H1 (cell line): ENCODE measurements around the gene DCLRE1B. TPM values are rescaled to one million over a fixed set of nuclear protein-coding genes. Genes with fewer than 3 reads are reported as not detected.

ENCODE experiments used
- BACH1 ChIP-seq: IDR thresholded peaks from 2 replicates; pipeline ENCODE4 v1.6.1; 2012; ENCODE audit warnings: low read length, improper control_type of control experiment
- BRCA1 ChIP-seq: IDR thresholded peaks from 2 replicates; pipeline ENCODE4 v1.6.1; 2012; ENCODE audit warnings: low read depth, low read length, improper control_type of control experiment
- CBX8 ChIP-seq: fragments of 300-800, 300-1000 bp; sonication (generic); IDR thresholded peaks from 2 replicates; pipeline ENCODE4 v1.7.1; 2016; ENCODE audit warnings: low read depth, low read length, borderline replicate concordance
- CEBPB ChIP-seq: IDR thresholded peaks from 2 replicates; pipeline ENCODE4 v1.6.1; 2012; ENCODE audit warnings: low read depth, low read length
- CREB1 ChIP-seq: IDR thresholded peaks from 2 replicates; pipeline ENCODE4 v1.6.1; 2012; ENCODE audit warnings: inconsistent platforms
- FOSL1 ChIP-seq: IDR thresholded peaks from 2 replicates; pipeline ENCODE4 v1.6.1; 2011; ENCODE audit warnings: mild to moderate bottlenecking, low read depth, low read length, moderate library complexity; ENCODE audit not compliant: insufficient read depth
- GABPA ChIP-seq: IDR thresholded peaks from 2 replicates; pipeline ENCODE4 v1.6.1; 2011; ENCODE audit warnings: mild to moderate bottlenecking, low read length, moderate library complexity, borderline replicate concordance; ENCODE audit not compliant: insufficient read depth
- JUN ChIP-seq: IDR thresholded peaks from 2 replicates; pipeline ENCODE4 v1.6.1; 2011; ENCODE audit warnings: low read depth, mild to moderate bottlenecking, improper control_type of control experiment, low read length
- JUND ChIP-seq: IDR thresholded peaks from 2 replicates; pipeline ENCODE4 v1.6.1; 2011; ENCODE audit warnings: mild to moderate bottlenecking, improper control_type of control experiment, low read length
- KDM1A ChIP-seq: fragments of 200-600, 300-600 bp; sonication (generic); IDR thresholded peaks from 2 replicates; pipeline ENCODE4 v1.7.1; 2016; ENCODE audit warnings: mild to moderate bottlenecking, low read length, borderline replicate concordance
- NANOG ChIP-seq: IDR thresholded peaks from 2 replicates; pipeline ENCODE4 v1.6.1; 2011; ENCODE audit warnings: low read length, low read depth, mild to moderate bottlenecking, inconsistent platforms; ENCODE audit not compliant: insufficient read depth, poor library complexity, severe bottlenecking
- POLR2A ChIP-seq, 2 experiments: IDR thresholded peaks; 1 replicate in 1 of 2; 2 replicates in 1 of 2; pipeline ENCODE4 v1.6.1; 2011; ENCODE audit warnings: low read depth in 2 of 2, low read length in 2 of 2, mild to moderate bottlenecking in 2 of 2; ENCODE audit errors: control extremely low read depth in 1 of 2
- RFX5 ChIP-seq: IDR thresholded peaks from 2 replicates; pipeline ENCODE4 v1.6.1; 2011; ENCODE audit warnings: low read depth, low read length, improper control_type of control experiment, borderline replicate concordance
- SAP30 ChIP-seq: fragments of 300-600 bp; sonication (generic); IDR thresholded peaks from 2 replicates; pipeline ENCODE4 v1.7.1; 2012; ENCODE audit warnings: low read length, moderate library complexity, mild to moderate bottlenecking, inconsistent platforms; ENCODE audit not compliant: insufficient read depth, insufficient replicate concordance
- TAF7 ChIP-seq: optimal IDR thresholded peaks from 2 replicates; pipeline ENCODE3; 2011; ENCODE audit warnings: low read depth, mild to moderate bottlenecking, inconsistent platforms, low read length, moderate library complexity, borderline replicate concordance
- TEAD4 ChIP-seq: IDR thresholded peaks from 2 replicates; pipeline ENCODE4 v1.6.1; 2012; ENCODE audit warnings: low read depth, low read length, inconsistent platforms, mixed read lengths
- YY1 ChIP-seq: IDR thresholded peaks from 2 replicates; pipeline ENCODE4 v1.6.1; 2011; ENCODE audit warnings: low read depth, mild to moderate bottlenecking, low read length
- polyA plus RNA-seq, 7 experiments: library from polyadenylated mRNA; depleted of rRNA in 3 of 7; stranded (reverse) in 5 of 7; unstranded in 2 of 7; fragments of >200 nt in 5 of 7; fragments of 200-250 nt in 2 of 7; gene quantifications; 1 replicate in 5 of 7; 2 replicates in 1 of 7; 4 replicates in 1 of 7; pipeline versions ENCODE4 v1.2.1 to v1.2.3, GENCODE V29; 2011 to 2013; ENCODE audit warnings: missing spikeins in 2 of 7, mixed read lengths in 2 of 7
- total RNA-seq: library from RNA; stranded (reverse); fragmentation: NEBNext Ultra II Directional; extraction: Animal tissue kit (Norgen Biotek cat#: 25700); gene quantifications from 2 replicates; pipeline ENCODE4 v1.2.1, GENCODE V29; 2021
- TF ChIP-seq, protein P1 (sequence below): IDR thresholded peaks from 2 replicates; pipeline ENCODE4 v1.6.1; 2011; ENCODE audit warnings: low read depth, mild to moderate bottlenecking, low read length; ENCODE audit not compliant: insufficient read depth

DCLRE1B gene
- total and polyA plus RNA-seq, 2 of the 8 experiments (the other 6 are each of a cell fraction or from before 2014, with no cell fraction given), result 5.5 to 11.0 TPM

DNA sequence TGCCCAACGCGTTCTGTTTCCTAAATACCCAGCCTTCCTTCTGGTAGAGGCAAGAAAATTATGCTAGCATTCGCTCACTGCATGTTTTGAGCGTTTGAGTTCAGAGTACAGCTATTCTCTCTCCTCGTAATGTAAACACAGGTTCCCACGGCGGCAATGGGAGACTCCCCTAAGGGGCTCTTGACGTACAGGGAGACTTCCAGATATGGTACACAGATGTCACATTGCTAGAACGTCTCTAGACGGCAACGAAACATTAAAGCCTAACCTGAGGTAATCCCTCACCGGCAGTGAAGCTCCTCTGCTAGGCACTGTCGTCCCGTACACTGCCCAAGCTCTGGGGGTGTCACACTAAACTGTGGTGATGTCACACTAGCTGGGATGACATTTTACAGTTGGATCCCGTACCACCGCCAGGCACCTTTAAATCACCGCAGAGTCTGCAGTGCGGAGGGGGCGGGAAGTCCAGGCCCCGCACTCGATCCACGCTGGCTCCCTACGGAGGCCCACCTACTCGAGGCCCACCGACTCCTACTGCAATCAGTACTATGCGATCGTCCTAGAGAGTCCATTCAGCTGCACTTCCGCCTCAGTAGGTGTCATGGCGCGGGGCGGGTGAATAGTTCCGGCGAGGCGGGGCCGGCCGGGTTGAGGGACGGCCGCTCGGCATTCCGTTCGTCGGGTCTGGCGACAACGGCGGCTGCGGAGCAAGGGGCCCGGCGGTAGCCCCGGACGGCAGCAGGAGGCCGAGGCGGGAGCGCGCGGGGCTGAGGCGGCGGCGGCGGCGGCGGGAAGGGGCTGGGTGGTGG is 24.0 kb downstream of the DCLRE1B start, which contains the start of gene HIPK1 (continued):
- TF ChIP-seq CREB1 (peak; percentile 75), JUN (no peak), NANOG (peak; percentile 60), FOSL1 (no peak), GABPA (no peak), SAP30 (no peak), BRCA1 (no peak), TEAD4 (peak; percentile 79), CBX8 (no peak), BACH1 (no peak), JUND (peak; percentile 6; the same call in 1 of the 2 replicates), KDM1A (no peak), TAF7 (no peak), POLR2A (IDR thresholded peaks at IDR 0.05; ENCODE audit: control extremely low read depth in 1 of 2, low read depth in 2 of 2, low read length in 2 of 2) (no peak), CEBPB (no peak), RFX5 (no peak), YY1 (peak; percentile 100)
- TF ChIP-seq, protein P1, sequence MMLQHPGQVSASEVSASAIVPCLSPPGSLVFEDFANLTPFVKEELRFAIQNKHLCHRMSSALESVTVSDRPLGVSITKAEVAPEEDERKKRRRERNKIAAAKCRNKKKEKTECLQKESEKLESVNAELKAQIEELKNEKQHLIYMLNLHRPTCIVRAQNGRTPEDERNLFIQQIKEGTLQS, result no peak
